Activated T-helper 2 cell treated with anti-CD3 and anti-CD28 coated beads, Interferon-gamma antibody, Interleukin-2, Interleukin-4, amounts not matched to agents 10 μg/mL and 5 μg/mL and 100 μg/mL, durations not matched to agents 14 hours and 24 hours and 36 hours (primary cell): ENCODE measurements around the gene RRP1. TPM values are rescaled to one million over a fixed set of nuclear protein-coding genes. Genes with fewer than 3 reads are reported as not detected.
"Not testable (repeated sequence)": the region's sequence is repeated elsewhere in the genome, so short reads cannot be mapped to it uniquely, and the experiment has no call there.

Source experiments
- DNase-seq: peaks from one replicate; pipeline ENCODE4 v3.0.0; 2021; ENCODE audit warnings: low spot score
- H3K27ac Mint-ChIP-seq: one replicate; pipeline ENCODE4 v1.8.0; 2021; ENCODE audit warnings: mixed read lengths
- H3K27me3 Mint-ChIP-seq: one replicate; pipeline ENCODE4 v1.8.0; 2021; ENCODE audit warnings: low read depth, mixed read lengths
- H3K36me3 Mint-ChIP-seq: one replicate; pipeline ENCODE4 v1.8.0; 2021; ENCODE audit warnings: low read depth, mixed read lengths
- H3K4me1 Mint-ChIP-seq: one replicate; pipeline ENCODE4 v1.8.0; 2021; ENCODE audit warnings: low read depth, mixed read lengths
- H3K4me3 Mint-ChIP-seq: one replicate; pipeline ENCODE4 v1.8.0; 2021; ENCODE audit warnings: low read depth, mild to moderate bottlenecking, moderate library complexity, mixed read lengths
- H3K9me3 Mint-ChIP-seq: one replicate; pipeline ENCODE4 v1.8.0; 2021; ENCODE audit warnings: mixed read lengths
- intact Hi-C: fragments of 100-400 bp; cut with micrococcal nuclease; formaldehyde crosslinking; loops from one replicate; pipeline ENCODE4 v1.15.1; 2023
- total RNA-seq: library from RNA; stranded (reverse); gene quantifications from 2 replicates; pipeline ENCODE4 v1.2.3, GENCODE V29; 2022

The RRP1 gene
- total RNA-seq, 1 donor from 2014 or later, result 67.1 TPM

DNA sequence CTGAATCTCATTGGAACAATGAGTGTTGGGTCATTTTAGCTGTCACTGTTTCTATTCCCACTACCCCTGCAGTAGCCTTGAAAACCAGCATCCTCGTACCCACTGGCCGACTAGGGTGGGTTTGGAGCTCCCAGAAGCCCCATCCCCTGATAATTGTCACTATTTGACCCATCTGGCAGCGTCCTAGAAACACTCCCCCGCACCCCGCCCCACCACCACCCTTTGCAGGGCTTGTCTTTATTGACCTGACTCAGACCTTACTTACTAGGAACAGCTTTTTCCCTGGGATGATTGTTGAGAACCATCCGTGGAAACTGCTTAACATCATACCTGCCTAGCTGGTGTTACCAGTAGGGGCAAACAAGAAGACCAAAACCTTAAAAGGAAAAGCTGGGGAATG is 47.2 kb downstream of the RRP1 start:
- Mint-ChIP-seq H3K4me1 (peaks cover 10% of the 10 kb centered on the region), H3K27ac (no peak overlapping the region), H3K36me3 (no peaks in the 10 kb centered on the region), H3K4me3 (no peak overlapping the region), H3K9me3 (no peaks in the 10 kb centered on the region), H3K27me3 (peaks cover 23% of the 10 kb centered on the region)
- intact Hi-C loops, result no loop called here
- no peak for DNase-seq

DNA sequence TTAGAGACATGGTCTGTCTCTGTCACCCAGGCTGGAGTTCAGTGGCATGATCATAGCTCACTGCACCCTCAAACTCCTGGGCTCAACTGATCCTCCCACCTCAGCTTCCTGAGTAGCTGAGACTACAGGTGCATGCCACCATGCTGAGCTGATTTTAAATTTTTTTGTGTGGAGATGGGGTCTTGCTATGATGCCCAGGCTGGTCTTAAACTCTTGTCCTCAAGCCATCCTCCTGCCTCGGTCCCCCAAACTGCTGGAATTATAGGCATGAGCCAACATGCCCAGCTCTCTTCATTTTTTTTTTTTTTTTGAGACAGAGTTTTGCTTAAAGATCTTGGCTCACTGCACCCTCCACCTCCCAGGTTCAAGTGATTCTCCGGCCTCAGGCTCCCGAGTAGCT is 50.9 kb downstream of the RRP1 start:
- peaks cover 5% of the 10 kb centered on the region for H3K9me3 Mint-ChIP-seq
- peaks cover 4% of the 10 kb centered on the region for H3K36me3 Mint-ChIP-seq
- no peak overlapping the region for H3K27ac Mint-ChIP-seq
- peaks cover 14% of the 10 kb centered on the region for H3K27me3 Mint-ChIP-seq
- intact Hi-C loops, result no loop called here
- H3K4me1 Mint-ChIP-seq, result peaks cover 18% of the 10 kb centered on the region
- no peak for DNase-seq
- no peak overlapping the region for H3K4me3 Mint-ChIP-seq

DNA sequence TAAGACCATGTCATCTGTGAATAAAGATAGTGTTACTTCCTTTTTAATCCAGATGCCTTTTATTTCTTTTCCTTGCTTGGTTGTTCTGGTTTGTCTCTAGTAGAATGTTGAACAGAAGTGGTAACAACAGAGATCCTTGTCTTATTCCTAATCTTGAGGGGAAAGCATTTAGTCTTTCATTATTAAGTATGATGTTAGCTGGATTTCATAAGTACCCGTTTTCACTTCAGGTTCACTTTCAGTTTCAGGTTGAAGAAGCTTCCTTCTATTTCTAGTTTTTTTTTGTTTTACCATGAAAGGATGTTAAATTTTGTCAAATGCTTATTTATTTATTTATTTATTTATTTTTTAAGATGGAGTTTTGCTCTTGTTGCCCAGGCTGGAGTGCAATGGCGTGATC is 53.4 kb downstream of the RRP1 start:
- DNase-seq, result no peak
- peaks cover 5% of the 10 kb centered on the region for H3K9me3 Mint-ChIP-seq
- H3K4me1 Mint-ChIP-seq, result peaks cover 16% of the 10 kb centered on the region
- H3K4me3 Mint-ChIP-seq, result peak overlapping the region; percentile 20
- H3K27me3 Mint-ChIP-seq, result no peaks in the 10 kb centered on the region
- H3K36me3 Mint-ChIP-seq, result peaks cover 4% of the 10 kb centered on the region
- peak overlapping the region; percentile 29 for H3K27ac Mint-ChIP-seq
- intact Hi-C loops, result loop anchor here (1.0 to 2.0 kb wide), 4 partner anchors 13 to 97 kb away; no protein-coding TSS in a partner anchor

DNA sequence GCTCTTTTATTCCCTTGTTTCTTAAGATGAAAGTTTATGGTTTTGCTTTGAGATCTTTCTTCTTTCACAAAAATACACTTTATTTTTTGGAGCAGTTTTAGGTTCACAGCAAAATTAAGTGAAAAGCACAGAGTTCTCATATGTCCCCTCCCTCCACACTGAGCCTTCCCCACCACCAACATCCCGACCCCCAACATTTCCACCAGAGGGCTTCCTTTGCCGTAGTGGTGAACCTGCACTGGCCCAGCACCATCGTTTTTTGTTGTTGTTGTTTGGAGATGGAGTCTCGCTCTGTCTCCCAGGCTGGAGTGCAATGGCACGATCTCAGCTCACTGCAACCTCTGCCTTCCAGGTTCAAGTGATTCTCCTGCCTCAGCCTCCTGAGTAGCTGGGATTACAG is 55.5 kb downstream of the RRP1 start:
- H3K27ac Mint-ChIP-seq, intact Hi-C loops, H3K4me3 Mint-ChIP-seq, H3K36me3 Mint-ChIP-seq, H3K27me3 Mint-ChIP-seq, H3K9me3 Mint-ChIP-seq, DNase-seq: not testable (repeated sequence)
- H3K4me1 Mint-ChIP-seq, result peaks cover 17% of the 10 kb centered on the region

DNA sequence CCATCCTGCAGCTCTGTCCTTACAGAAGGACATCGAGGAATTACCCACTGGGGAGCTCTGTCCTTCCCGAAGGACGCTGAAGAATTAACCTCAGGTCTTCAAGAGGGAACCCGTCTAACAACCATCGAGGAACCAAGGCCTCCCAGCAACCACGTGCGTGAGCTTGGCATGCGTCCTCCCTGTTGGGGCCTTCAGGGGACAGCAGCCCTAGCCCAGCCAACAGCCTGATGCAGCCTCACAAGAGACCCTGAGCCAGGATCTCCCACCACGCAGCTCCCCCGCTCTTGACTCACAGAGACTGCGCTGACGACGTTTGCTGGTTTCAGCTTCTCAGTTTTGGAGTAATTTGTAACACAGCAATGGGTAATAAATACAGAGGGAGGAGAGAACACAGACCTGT is 56.0 kb downstream of the RRP1 start:
- H3K9me3 Mint-ChIP-seq, result peaks cover 11% of the 10 kb centered on the region
- no peak overlapping the region for H3K4me3 Mint-ChIP-seq
- H3K36me3 Mint-ChIP-seq, result peaks cover 4% of the 10 kb centered on the region
- DNase-seq, result no peak
- H3K27me3 Mint-ChIP-seq, result no peaks in the 10 kb centered on the region
- no peak overlapping the region for H3K27ac Mint-ChIP-seq
- peaks cover 18% of the 10 kb centered on the region for H3K4me1 Mint-ChIP-seq
- intact Hi-C loops, result no loop called here

DNA sequence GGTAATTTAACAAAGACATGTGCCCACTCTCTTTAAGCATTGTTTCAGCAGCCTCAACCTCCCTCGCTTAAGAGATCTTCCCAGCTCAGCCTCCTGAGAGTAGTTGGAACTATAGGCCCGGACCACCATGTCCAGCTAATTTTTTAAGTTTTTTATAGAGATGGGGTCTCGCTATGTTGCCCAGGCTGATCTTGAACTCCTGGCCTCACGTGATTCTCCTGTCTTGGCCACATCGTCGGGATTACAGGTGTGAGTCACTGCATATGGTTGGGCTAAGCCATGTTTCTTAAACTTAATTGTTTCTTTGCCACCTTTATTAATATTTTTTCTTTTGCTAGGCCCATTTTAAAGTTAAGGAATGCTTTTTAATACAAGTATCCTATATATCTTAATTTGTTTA is 57.1 kb downstream of the RRP1 start:
- Mint-ChIP-seq H3K36me3 (peaks cover 7% of the 10 kb centered on the region), H3K9me3 (peaks cover 21% of the 10 kb centered on the region)

DNA sequence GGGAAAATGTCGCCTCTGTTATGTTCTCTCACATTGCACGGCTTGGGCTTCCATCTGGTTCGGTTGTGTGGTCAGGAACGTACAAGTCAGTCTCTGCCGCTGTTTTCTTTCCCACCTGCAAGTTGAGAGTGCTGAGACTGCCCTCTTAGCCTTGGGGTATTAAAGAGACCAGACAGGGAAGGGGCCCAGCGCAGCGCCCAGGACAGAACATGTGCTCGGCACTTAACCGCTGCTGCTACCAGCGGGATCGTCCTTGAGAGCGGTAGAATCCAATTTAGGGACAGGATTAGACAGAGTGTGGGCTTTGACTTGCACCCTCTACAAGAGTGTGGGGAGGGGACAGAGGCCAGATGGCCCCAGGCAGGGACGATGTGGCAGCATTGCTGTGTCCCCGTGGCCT is 57.9 kb downstream of the RRP1 start:
- H3K27ac Mint-ChIP-seq, result no peak overlapping the region
- H3K27me3 Mint-ChIP-seq, result no peaks in the 10 kb centered on the region
- DNase-seq, result no peak
- H3K36me3 Mint-ChIP-seq, result peaks cover 7% of the 10 kb centered on the region
- H3K9me3 Mint-ChIP-seq, result peaks cover 24% of the 10 kb centered on the region
- intact Hi-C loops, result no loop called here
- H3K4me3 Mint-ChIP-seq, result no peak overlapping the region
- peaks cover 20% of the 10 kb centered on the region for H3K4me1 Mint-ChIP-seq

More for the DNA sequence above, 57.1 kb downstream of the RRP1 start:
- intact Hi-C loops, result no loop called here
- Mint-ChIP-seq H3K27me3 (no peaks in the 10 kb centered on the region), H3K4me3 (no peak overlapping the region), H3K4me1 (peaks cover 20% of the 10 kb centered on the region), H3K27ac (no peak overlapping the region)
- no peak for DNase-seq

DNA sequence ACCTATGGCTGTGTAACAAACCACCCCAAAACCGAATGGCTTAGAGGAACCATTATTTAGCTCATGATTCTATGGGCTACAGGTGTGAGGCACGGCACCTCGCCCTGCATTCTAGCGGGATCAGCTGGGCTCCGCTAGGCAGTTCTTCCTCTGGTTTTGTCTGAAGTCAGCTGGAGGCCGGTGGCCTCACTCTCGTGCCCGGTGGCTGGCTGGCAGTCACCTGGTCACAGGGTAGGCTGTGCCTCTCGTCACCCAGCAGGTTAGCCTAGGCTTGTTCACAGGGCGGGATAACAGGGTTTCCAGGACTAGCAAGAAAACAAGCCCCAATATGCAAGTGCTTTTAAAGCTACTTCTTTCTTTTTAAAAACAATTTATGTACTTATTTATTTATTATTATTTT is 59.4 kb downstream of the RRP1 start:
- Mint-ChIP-seq H3K4me3 (no peak overlapping the region), H3K9me3 (peaks cover 24% of the 10 kb centered on the region), H3K27ac (no peak overlapping the region), H3K27me3 (no peaks in the 10 kb centered on the region), H3K36me3 (peaks cover 7% of the 10 kb centered on the region), H3K4me1 (peaks cover 17% of the 10 kb centered on the region)
- DNase-seq, result no peak
- intact Hi-C loops, result no loop called here

DNA sequence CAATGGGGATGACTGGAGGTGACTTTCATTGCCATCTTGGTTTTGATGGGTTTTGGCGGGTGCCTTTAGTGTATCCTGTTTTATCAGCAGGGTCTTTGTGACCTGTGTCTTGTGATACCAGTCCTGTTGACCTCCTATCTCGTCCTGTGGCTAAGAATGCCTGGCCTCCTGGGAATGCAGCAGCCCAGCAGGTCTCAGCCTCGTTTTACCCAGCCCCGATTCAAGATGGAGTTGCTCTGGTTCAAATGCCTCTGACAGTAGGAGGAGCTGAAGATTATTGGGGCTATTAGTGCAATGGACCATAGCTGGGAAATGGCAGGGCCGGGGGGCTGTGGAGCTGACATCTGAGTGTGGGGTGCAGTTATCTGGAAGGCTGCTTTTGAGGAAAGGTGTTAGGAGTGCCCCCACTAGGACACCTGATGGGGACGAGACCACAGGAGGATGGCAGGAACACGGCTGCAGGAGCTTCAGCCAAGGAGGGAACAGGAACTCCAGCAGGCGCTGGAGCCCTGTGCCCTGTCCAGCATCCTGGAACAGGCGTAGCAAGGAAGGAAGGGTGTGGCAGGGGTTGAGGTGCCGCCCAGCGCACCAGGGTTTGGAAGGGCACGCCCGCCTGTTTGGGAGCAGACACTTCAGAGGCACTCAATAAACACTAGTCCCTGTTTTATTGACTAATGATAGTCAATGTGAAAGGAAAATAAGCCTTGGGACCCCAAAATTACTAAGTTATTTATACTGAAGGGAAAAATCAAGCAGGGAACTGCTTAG is 60.3 kb downstream of the RRP1 start:
- Mint-ChIP-seq H3K36me3 (peaks cover 5% of the 10 kb centered on the region), H3K27ac (no peak overlapping the region), H3K27me3 (no peaks in the 10 kb centered on the region), H3K4me3 (no peak overlapping the region), H3K9me3 (peaks cover 21% of the 10 kb centered on the region), H3K4me1 (peaks cover 23% of the 10 kb centered on the region)
- no peak for DNase-seq
- intact Hi-C loops, result no loop called here

DNA sequence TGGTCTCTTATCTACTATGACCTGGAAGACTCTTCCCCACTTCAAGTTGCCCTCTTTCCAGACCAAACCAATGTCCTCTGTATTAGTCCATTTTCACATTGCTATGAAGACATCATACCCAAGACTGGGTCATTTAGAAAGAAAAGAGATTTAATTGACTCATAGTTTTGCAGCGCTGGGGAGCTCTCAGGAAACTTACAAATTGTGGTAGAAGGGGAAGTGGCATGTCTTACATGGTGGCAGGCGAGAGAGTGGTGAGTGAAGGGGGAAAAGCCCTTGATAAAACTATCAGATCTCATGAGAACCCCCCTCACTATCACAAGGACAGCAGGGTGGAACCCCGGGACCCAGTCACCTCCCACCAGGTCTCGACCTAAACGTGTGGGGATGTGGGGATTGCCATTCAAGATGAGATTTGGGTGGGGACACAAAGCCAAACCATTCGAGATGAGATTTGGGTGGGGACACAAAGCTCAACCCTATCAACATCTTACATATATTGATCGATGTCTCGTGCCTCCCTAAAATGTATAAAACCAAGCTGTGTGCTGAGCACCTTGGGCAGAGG is 61.4 kb downstream of the RRP1 start:
- no peaks in the 10 kb centered on the region for H3K27me3 Mint-ChIP-seq
- peaks cover 3% of the 10 kb centered on the region for H3K36me3 Mint-ChIP-seq
- H3K9me3 Mint-ChIP-seq, result peaks cover 19% of the 10 kb centered on the region
- H3K4me3 Mint-ChIP-seq, result no peak overlapping the region
- no peak overlapping the region for H3K27ac Mint-ChIP-seq
- DNase-seq, result no peak
- intact Hi-C loops, result no loop called here
- H3K4me1 Mint-ChIP-seq, result peaks cover 31% of the 10 kb centered on the region

DNA sequence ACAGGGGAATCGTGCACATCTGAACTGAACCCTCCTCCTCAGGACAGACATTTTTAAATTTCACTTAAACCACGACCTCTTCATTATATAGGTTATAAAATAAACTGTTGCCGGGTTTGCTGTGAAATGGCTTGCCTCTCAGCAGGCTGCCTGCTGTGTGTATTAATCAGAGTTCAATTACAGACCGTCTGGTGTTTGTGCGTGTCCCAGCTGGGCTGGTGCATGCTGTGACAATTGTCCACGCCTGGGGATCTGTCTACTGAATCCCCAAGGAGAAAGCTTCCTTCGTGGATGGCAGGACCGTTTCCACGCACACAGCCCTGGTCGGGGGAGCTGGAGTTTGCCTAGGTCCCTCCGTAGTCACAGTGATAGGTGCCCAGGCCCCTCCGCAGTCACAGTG is 62.2 kb downstream of the RRP1 start:
- no peak for DNase-seq
- intact Hi-C loops, result no loop called here
- Mint-ChIP-seq H3K36me3 (peaks cover 3% of the 10 kb centered on the region), H3K9me3 (peaks cover 19% of the 10 kb centered on the region), H3K4me1 (peaks cover 35% of the 10 kb centered on the region), H3K27me3 (no peaks in the 10 kb centered on the region), H3K4me3 (no peak overlapping the region), H3K27ac (no peak overlapping the region)

DNA sequence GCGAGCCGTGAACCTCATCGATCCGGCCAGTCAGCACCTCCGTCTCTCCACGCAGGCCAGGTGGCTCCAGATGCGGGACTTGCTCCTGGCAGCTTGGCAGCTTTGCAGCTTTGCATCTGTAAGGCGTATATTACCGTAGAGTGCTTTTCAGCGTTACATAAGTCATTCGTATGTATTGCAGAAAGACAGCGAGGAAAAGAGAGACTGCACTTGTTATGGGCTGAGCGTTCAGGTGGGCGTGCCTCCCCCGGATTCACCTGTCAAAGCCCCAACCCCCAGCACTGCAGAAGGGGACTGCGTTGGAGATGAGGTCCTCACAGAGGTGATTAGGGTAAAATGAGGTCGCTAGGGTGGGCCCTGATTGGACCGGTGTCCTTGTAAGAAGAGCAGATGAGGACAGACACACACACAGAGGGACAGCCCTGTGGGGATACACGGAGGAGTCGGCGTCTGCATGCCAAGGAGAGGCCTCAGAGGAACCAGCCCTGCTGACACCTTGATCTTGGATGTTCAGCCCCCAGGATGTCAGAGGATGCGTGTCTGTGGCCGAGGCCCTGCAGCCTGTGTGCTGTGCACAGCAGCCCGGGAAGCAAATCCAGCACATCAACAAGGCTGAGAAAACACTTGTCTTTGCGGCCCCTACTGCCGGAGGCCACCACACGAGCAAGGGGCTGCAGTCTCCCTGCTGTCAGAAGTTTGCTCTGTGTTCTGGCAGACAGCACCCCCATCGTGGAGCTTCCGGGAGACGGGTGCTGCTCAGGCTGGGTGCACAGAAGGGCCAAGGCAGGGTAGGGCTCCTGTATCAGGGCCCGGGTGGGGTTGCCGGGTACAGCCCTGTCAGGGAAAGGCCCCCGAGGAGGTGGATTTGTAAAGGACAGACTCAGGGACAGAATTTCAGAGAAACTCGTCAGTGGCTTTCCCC is 64.7 kb downstream of the RRP1 start:
- Mint-ChIP-seq H3K27ac (peak overlapping the region; percentile 87), H3K9me3 (peaks cover 19% of the 10 kb centered on the region), H3K36me3 (peaks cover 3% of the 10 kb centered on the region), H3K4me3 (peak overlapping the region; percentile 60), H3K4me1 (peaks cover 38% of the 10 kb centered on the region), H3K27me3 (no peaks in the 10 kb centered on the region)
- intact Hi-C loops, result no loop called here
- DNase-seq, result no peak
